HFFc6 (cell line): ENCODE data around the gene MTG2. TPM values are rescaled to one million over a fixed set of nuclear protein-coding genes. Genes with fewer than 3 reads are reported as not detected.

Experiments used
- DNase-seq: peaks from one replicate; pipeline ENCODE4 v3.0.0-alpha.2; 2018
- H3K27ac Mint-ChIP-seq: 2 replicates; pipeline ENCODE4 v1.8.0; 2020; ENCODE audit warnings: mild to moderate bottlenecking, mixed read lengths
- H3K27me3 Mint-ChIP-seq: 2 replicates; pipeline ENCODE4 v1.8.0; 2021; ENCODE audit warnings: mild to moderate bottlenecking, moderate library complexity, mixed read lengths; ENCODE audit not compliant: insufficient read depth
- H3K36me3 Mint-ChIP-seq: 2 replicates; pipeline ENCODE4 v1.8.0; 2021; ENCODE audit warnings: low read depth, mixed read lengths
- H3K4me1 Mint-ChIP-seq: 2 replicates; pipeline ENCODE4 v1.8.0; 2020; ENCODE audit warnings: low read depth, mixed read lengths
- H3K4me3 Mint-ChIP-seq: 2 replicates; pipeline ENCODE4 v1.8.0; 2020; ENCODE audit warnings: mild to moderate bottlenecking, moderate library complexity, mixed read lengths
- H3K9me3 Mint-ChIP-seq: 2 replicates; pipeline ENCODE4 v1.8.0; 2020; ENCODE audit warnings: mild to moderate bottlenecking, mixed read lengths
- total RNA-seq, 6 experiments: library from RNA; stranded (reverse); fragmentation: NEBNext Ultra II Directional; extraction: Animal tissue kit (Norgen Biotek cat#: 25700); gene quantifications; 2 replicates in 1 of 6; 3 replicates in 5 of 6; pipeline ENCODE4 v1.2.3, GENCODE V29; 2021
- TF ChIP-seq, protein P1 (sequence below): fragments of 200-600 bp; sonication (generic); IDR thresholded peaks from 2 replicates; pipeline ENCODE4 v1.5.0; 2021; ENCODE audit warnings: antibody characterized with exemption, mild to moderate bottlenecking

MTG2 gene
- total RNA-seq, 6 experiments from 2014 or later, result 27.9 to 33.8 (median 30.2) TPM

DNA sequence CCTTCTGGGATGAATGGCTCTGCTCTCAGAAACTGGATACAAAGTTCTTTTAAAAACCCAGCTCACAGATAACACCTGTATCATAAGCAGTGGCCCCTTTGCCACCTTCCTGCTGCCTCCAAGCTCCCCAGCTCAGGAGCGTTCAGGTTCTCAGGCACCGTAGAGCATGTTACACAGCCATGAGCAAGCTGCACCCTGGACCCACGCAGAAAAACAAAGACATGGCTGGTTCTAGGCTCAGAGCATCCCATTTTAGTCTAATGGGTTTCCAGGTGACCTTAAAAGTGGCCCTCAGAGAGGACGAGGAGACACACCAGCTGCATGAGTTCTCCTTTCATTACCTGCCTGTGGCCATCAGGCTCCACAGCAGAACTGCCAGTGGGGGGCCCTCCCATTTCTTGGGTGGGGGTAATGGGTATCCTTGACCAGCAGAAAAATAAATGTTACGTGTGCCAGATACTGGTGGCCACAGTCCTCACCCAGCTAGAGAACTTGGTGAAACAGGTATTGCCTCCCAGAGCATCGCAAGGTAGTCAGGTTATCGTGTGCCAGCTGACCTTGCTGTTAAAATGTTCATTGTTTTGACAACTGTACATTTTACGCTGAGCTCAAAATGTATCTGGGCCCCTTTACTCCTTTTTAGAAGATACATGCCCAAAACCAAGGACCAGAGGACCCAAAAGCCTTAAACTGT is 47.1 kb upstream of the MTG2 start:
- Mint-ChIP-seq H3K4me1 (peaks cover 12% of the 10 kb centered on the region), H3K4me3 (no peak overlapping the region), H3K27ac (no peak overlapping the region), H3K36me3 (peaks cover 57% of the 10 kb centered on the region), H3K9me3 (no peaks in the 10 kb centered on the region), H3K27me3 (peaks cover 7% of the 10 kb centered on the region; the same call in 1 of the 2 replicates)
- TF ChIP-seq, protein P1, sequence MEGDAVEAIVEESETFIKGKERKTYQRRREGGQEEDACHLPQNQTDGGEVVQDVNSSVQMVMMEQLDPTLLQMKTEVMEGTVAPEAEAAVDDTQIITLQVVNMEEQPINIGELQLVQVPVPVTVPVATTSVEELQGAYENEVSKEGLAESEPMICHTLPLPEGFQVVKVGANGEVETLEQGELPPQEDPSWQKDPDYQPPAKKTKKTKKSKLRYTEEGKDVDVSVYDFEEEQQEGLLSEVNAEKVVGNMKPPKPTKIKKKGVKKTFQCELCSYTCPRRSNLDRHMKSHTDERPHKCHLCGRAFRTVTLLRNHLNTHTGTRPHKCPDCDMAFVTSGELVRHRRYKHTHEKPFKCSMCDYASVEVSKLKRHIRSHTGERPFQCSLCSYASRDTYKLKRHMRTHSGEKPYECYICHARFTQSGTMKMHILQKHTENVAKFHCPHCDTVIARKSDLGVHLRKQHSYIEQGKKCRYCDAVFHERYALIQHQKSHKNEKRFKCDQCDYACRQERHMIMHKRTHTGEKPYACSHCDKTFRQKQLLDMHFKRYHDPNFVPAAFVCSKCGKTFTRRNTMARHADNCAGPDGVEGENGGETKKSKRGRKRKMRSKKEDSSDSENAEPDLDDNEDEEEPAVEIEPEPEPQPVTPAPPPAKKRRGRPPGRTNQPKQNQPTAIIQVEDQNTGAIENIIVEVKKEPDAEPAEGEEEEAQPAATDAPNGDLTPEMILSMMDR, result no peak
- DNase-seq, result no peak

DNA sequence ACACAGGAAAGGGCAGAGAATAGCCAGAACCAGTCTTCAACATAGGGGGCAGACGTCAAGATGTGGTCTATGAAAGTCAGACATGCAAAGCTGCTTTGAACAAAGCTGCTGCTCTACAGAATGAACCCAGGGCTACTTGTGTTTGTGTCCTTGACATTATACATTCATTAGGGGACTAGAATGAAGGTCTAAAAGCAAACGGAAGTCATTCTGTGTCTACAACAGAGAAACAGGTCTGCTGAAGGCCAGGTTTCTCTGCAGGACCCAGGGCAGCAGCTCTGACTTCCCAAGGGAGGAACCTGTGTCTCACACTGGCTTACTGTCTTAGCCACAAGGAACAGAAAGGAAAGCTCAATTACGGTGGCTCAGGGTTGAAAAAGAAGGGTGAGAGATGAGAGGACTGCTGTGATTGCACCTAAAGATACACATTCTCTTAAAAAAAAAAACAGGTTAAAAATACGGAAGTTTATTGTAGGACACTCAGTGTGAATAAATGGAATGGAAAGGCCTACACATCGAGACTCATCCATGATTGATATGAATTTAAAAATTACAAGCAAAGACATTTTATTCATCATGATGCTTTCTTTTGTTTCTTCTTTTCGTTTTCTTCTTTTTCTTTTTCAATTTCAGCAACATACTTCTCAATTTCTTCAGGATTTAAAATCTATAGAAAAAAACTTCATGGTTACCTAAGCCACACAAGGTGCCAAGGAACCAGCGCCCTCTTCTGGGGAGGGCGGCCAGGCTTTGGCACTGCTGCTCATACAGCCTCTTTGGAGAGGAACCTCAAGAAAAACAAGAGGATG is 46.3 kb upstream of the MTG2 start:
- TF ChIP-seq, protein P1, result peak; percentile 89
- no peaks in the 10 kb centered on the region for H3K9me3 Mint-ChIP-seq
- H3K36me3 Mint-ChIP-seq, result peaks cover 52% of the 10 kb centered on the region
- no peak overlapping the region for H3K4me3 Mint-ChIP-seq
- H3K4me1 Mint-ChIP-seq, result peaks cover 19% of the 10 kb centered on the region
- H3K27me3 Mint-ChIP-seq, result peaks cover 7% of the 10 kb centered on the region; the same call in 1 of the 2 replicates
- peak overlapping the region; percentile 28; the same call in 1 of the 2 replicates for H3K27ac Mint-ChIP-seq
- no peak for DNase-seq

DNA sequence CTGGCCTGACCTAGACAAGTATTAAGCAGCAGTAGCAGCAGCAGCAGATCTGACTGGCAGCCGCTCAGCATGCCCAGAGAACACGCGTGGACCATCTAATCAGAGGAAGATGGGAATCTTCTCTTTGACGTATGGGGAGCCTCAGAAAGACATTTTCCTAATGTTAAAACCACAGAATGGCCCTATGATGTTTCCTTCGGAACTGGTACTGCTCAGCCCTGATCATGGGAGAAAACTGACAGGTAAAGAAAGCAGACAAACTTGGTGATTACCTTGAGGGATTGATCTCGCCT is 45.8 kb upstream of the MTG2 start:
- Mint-ChIP-seq H3K27me3 (peaks cover 11% of the 10 kb centered on the region), H3K4me3 (no peak overlapping the region), H3K36me3 (peaks cover 52% of the 10 kb centered on the region), H3K9me3 (no peaks in the 10 kb centered on the region), H3K27ac (peak overlapping the region; percentile 28; the same call in 1 of the 2 replicates), H3K4me1 (peaks cover 25% of the 10 kb centered on the region)
- DNase-seq, result no peak
- TF ChIP-seq, protein P1, result peak; percentile 50

DNA sequence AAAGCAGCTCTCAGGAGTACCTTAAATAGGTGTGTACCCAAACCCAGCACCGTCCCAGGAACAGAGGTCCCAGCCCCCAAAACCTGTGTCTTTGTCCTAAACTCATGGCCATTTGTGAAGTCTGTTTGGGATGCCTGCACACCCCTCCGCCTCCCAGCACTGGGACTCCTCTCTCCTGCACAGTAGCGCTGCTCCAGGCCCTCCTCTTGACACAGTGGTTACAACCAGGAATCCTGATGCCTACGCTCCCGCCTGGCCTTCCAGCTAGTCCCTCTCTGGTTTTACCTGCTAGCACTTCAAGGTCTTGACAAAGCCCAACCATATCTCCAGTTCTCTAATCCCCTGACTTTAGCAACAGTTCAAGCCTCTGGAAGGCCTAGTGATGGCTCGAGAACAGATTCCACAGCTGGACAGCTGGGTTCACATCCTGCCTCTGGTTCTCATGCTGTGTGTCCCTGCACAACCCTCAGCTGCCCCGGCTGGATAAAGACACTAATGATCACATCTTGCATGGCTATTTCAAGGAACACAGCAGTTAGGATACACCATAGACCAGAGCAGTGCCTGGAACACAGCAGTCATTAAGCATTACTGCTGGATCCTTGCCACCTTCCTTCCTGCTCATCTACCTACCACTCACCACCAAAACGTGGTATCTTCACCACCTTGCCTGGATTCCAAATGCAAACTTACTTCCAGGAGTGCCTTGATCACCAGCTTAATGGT is 45.2 kb upstream of the MTG2 start:
- Mint-ChIP-seq H3K27me3 (peaks cover 12% of the 10 kb centered on the region), H3K27ac (peak overlapping the region; percentile 68), H3K9me3 (no peaks in the 10 kb centered on the region), H3K36me3 (peaks cover 50% of the 10 kb centered on the region), H3K4me3 (no peak overlapping the region), H3K4me1 (peaks cover 25% of the 10 kb centered on the region)
- DNase-seq, result no peak
- TF ChIP-seq, protein P1, result no peak

DNA sequence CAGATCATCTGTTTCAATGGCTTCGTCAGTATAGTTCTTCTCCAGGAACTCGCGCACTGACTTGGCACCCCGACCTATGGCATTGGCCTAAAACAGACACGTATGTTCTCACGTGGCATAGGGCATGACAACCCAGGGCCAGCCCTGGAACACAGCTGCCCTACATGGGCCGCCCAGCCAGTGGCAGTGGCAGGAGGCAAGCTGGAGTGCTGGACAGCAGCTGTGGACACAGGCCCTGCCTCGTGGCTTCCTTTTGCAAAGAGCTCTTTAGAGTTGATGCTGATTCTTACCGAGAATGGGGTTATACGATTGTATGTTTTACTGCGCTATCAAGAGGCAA is 44.7 kb upstream of the MTG2 start:
- peaks cover 25% of the 10 kb centered on the region for H3K4me1 Mint-ChIP-seq
- H3K36me3 Mint-ChIP-seq, result peaks cover 50% of the 10 kb centered on the region
- no peaks in the 10 kb centered on the region for H3K9me3 Mint-ChIP-seq
- no peak for DNase-seq
- TF ChIP-seq, protein P1, result no peak
- peaks cover 12% of the 10 kb centered on the region for H3K27me3 Mint-ChIP-seq
- H3K4me3 Mint-ChIP-seq, result peak overlapping the region; percentile 30; the same call in 1 of the 2 replicates
- H3K27ac Mint-ChIP-seq, result peak overlapping the region; percentile 68; the same call in 1 of the 2 replicates
